ENCODE data around the gene XAGE2. TPM values are rescaled to one million over a fixed set of nuclear protein-coding genes. Genes with fewer than 3 reads are reported as not detected.
A peak's percentile ranks its signal among the peaks of the same experiment; 100 is the strongest.

XAGE2 gene
- total and polyA plus RNA-seq, 2 of the 4 experiments (the other 2 are of a cell fraction), result not detected

DNA sequence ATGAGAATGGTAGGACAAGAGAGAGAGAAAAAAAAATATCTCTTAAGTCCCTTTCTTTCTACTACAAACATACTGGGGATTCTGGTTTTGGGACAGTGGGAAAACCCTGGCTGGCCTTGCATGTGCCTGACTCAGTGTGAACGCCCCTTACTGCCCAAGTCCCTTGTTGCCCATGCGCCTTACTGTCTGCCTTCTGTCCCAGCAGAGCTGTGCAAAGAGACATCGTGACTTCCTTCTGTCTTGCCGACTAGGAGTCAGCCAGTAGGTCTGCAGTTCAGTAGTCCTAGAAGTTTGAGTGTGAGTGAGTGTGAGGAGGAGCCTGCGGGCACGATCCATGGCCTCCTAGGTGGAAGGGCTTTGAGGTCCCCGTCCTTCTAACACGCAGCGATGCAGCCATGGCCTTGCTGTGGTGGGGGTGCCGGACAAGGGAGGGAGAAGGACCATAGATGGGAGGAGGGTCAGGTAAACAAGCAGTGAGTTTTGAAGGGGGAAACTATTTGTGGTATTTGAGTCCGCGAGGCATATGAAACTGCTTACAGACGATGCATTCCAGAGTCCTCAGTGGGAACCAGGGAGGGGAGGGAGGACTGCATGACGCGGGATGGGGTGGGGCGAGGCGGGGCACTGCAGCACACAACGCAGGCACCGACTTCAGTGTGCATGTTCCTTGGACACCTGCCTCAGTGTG lies at the start of gene XAGE2 (continued):
- no peak for TF ChIP-seq CEBPB (IDR thresholded peaks at IDR 0.05; ENCODE audit: low read depth, low read length)
- TF ChIP-seq MAFK (IDR thresholded peaks at IDR 0.05; ENCODE audit: low read depth, low read length), result no peak

DNA sequence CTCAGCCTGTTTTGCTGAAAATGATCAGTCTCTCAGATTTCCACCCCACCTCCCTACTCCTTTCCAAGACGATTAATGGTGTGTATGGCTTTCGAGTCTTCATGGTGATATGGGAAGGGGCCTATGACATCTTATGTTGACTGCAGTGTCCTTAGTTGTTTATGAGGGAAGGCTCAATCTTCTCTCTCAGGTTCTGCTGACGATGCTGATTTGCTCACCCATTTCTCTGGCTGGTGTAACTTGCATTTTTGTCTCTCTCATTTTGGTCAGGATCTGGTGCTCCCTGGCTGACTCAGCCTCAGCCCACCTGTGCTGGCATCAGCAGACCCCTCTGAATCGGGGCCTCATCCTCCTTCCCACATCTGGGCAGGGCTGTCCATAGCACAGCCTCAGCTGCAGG lies 31.4 kb upstream of the XAGE2 start:
- dilution Hi-C loops (cut with HindIII; ENCODE audit: low sequenced_read_pairs, unreplicated experiment), result no loop called here
- Histone ChIP-seq H2BK120ac (ENCODE audit: low read depth, low read length) (no peak overlapping the region), H3K18ac (ENCODE audit: low read depth, low read length) (no peak overlapping the region), H3K9ac (ENCODE audit: low read depth, low read length) (no peak overlapping the region), H2BK5ac (ENCODE audit: low read depth, low read length, poor library complexity, severe bottlenecking) (no peak overlapping the region), H3K4me1 (ENCODE audit: control insufficient read depth, insufficient read depth, low read length) (no peaks in the 10 kb centered on the region), H4K8ac (ENCODE audit: low read depth in 2 of 2, low read length in 2 of 2) (no peak overlapping the region), H2AFZ (replicated peaks; ENCODE audit: low read length, poor library complexity) (no peak overlapping the region), H2BK15ac (ENCODE audit: low read depth, low read length) (no peak overlapping the region), H3K14ac (replicated peaks; ENCODE audit: low read depth, low read length) (no peak overlapping the region), H3K79me1 (ENCODE audit: low read depth in 1 of 2, low read length in 2 of 2) (no peaks in the 10 kb centered on the region), H3K4ac (ENCODE audit: low read depth, low read length) (no peak overlapping the region), H3K9me3 (ENCODE audit: control insufficient read depth, insufficient read depth, low read length) (no peaks in the 10 kb centered on the region), H4K20me1 (ENCODE audit: insufficient read depth, low read length) (no peaks in the 10 kb centered on the region), H3K36me3 (ENCODE audit: control insufficient read depth, insufficient read depth, low read length) (no peaks in the 10 kb centered on the region), H3K27ac (ENCODE audit: insufficient read depth, low read length) (no peak overlapping the region), H2BK20ac (ENCODE audit: low read depth, low read length) (no peak overlapping the region), H3K23ac (ENCODE audit: low read depth, low read length) (no peak overlapping the region), H4K91ac (ENCODE audit: insufficient read depth, low read depth, low read length) (no peak overlapping the region), H2AK5ac (ENCODE audit: low read depth, low read length) (no peak overlapping the region), H4K5ac (ENCODE audit: low read depth, low read length) (no peak overlapping the region), H2AK9ac (replicated peaks; ENCODE audit: low read depth, low read length, poor library complexity) (no peak overlapping the region), H3K27me3 (ENCODE audit: control insufficient read depth, insufficient read depth, low read length) (peaks cover 2% of the 10 kb centered on the region), H3K9me1 (ENCODE audit: insufficient read depth, low read length) (no peaks in the 10 kb centered on the region), H3K4me3 (ENCODE audit: insufficient read depth, low read depth, low read length) (no peak overlapping the region), H3K56ac (ENCODE audit: extremely low read depth, insufficient read depth, low read length) (no peak overlapping the region), H3K4me2 (ENCODE audit: low read depth, low read length) (no peak overlapping the region)
- POLR2A ChIA-PET (ENCODE audit: unreplicated experiment), result no interaction called here
- peak; percentile 65 for TF ChIP-seq MAFK (IDR thresholded peaks at IDR 0.05; ENCODE audit: low read depth, low read length)
- TF ChIP-seq, protein P1, sequence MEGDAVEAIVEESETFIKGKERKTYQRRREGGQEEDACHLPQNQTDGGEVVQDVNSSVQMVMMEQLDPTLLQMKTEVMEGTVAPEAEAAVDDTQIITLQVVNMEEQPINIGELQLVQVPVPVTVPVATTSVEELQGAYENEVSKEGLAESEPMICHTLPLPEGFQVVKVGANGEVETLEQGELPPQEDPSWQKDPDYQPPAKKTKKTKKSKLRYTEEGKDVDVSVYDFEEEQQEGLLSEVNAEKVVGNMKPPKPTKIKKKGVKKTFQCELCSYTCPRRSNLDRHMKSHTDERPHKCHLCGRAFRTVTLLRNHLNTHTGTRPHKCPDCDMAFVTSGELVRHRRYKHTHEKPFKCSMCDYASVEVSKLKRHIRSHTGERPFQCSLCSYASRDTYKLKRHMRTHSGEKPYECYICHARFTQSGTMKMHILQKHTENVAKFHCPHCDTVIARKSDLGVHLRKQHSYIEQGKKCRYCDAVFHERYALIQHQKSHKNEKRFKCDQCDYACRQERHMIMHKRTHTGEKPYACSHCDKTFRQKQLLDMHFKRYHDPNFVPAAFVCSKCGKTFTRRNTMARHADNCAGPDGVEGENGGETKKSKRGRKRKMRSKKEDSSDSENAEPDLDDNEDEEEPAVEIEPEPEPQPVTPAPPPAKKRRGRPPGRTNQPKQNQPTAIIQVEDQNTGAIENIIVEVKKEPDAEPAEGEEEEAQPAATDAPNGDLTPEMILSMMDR (conservative IDR thresholded peaks at IDR 0.05; ENCODE audit: low read depth, low read length), result no peak
- CTCF ChIA-PET, result interaction anchor here (1.0 kb wide), 1 partner anchor 13 kb away, joined by 4 read pairs; no protein-coding TSS in a partner anchor
- ATAC-seq (ENCODE audit: low read depth) (no peak), DNase-seq (no peak)
- WGBS, 2 experiments (ENCODE audit: extremely low coverage in 2 of 2, insufficient read length in 1 of 2), result no CpG with 5 or more reads among the region's 4 CpGs
- intact Hi-C loops (cut with micrococcal nuclease), result no loop called here
- BruUV-seq (replicated peaks), result no TSS peak
- in situ Hi-C loops (cut with MboI; ENCODE audit: low sequenced_read_pairs), result no loop called here

All from IMR-90 (cell line).